GM12878 (cell line): Measurements from ENCODE around the gene GPRC5C. TPM values are rescaled to one million over a fixed set of nuclear protein-coding genes. Genes with fewer than 3 reads are reported as not detected.
A peak's percentile ranks its signal among the peaks of the same experiment; 100 is the strongest.

Source experiments
- ASH2L ChIP-seq: fragments of 300-600, 200-600 bp; sonication (generic); IDR thresholded peaks from 2 replicates; pipeline ENCODE4 v1.6.1; 2017; ENCODE audit warnings: low read depth, mild to moderate bottlenecking, borderline replicate concordance
- ATF2 ChIP-seq: IDR thresholded peaks from 2 replicates; pipeline ENCODE4 v1.6.1; 2012; ENCODE audit warnings: low read length, inconsistent platforms
- BCLAF1 ChIP-seq: fragments of 450-650 bp; IDR thresholded peaks from 2 replicates; pipeline ENCODE4 v1.6.1; 2017; ENCODE audit warnings: antibody characterized with exemption, mild to moderate bottlenecking, moderate library complexity
- BHLHE40 ChIP-seq, 2 experiments: fragments of 450-650 bp in 1 of 2; IDR thresholded peaks; 2 replicates each; pipeline ENCODE4 v1.6.1; 2011 to 2017; ENCODE audit warnings: low read depth in 2 of 2, borderline replicate concordance in 1 of 2, improper control_type of control experiment in 1 of 2, low read length in 1 of 2, mild to moderate bottlenecking in 1 of 2
- CEBPB ChIP-seq, 2 experiments: fragments of 150-350 bp in 1 of 2; IDR thresholded peaks; 2 replicates each; pipeline ENCODE4 v1.6.1; 2012 to 2014; ENCODE audit warnings: low read depth in 2 of 2, low read length in 2 of 2, borderline replicate concordance in 1 of 2, inconsistent platforms in 1 of 2
- E2F4 ChIP-seq: IDR thresholded peaks from 2 replicates; pipeline ENCODE4 v1.6.1; 2012; ENCODE audit warnings: low read depth, low read length, improper control_type of control experiment
- HSF1 ChIP-seq: fragments of 150-350 bp; IDR thresholded peaks from 2 replicates; pipeline ENCODE4 v1.6.1; 2014; ENCODE audit warnings: mild to moderate bottlenecking, low read depth, low read length
- IRF3 ChIP-seq: fragments of 450-650 bp; IDR thresholded peaks from 2 replicates; pipeline ENCODE4 v1.6.1; 2014; ENCODE audit warnings: mild to moderate bottlenecking
- IRF5 ChIP-seq: fragments of 450-650 bp; IDR thresholded peaks from 2 replicates; pipeline ENCODE4 v1.6.1; 2017; ENCODE audit warnings: borderline replicate concordance
- SMAD1 ChIP-seq: fragments of 450-650 bp; IDR thresholded peaks from 2 replicates; pipeline ENCODE4 v1.6.1; 2018; ENCODE audit warnings: mild to moderate bottlenecking, low read depth; ENCODE audit not compliant: partially characterized antibody
- SUZ12 ChIP-seq: fragments of 200-600 bp; sonication (generic); IDR thresholded peaks from one replicate; pipeline ENCODE4 v1.6.1; 2018; ENCODE audit warnings: antibody characterized with exemption, mild to moderate bottlenecking; ENCODE audit not compliant: unreplicated experiment
- TARDBP ChIP-seq: IDR thresholded peaks from 2 replicates; pipeline ENCODE4 v1.6.1; 2016; ENCODE audit warnings: borderline replicate concordance
- ZBTB33 ChIP-seq: fragments of 450-650 bp; IDR thresholded peaks from 2 replicates; pipeline ENCODE4 v1.6.1; 2017; ENCODE audit warnings: mild to moderate bottlenecking
- ZNF24 ChIP-seq: fragments of 450-650 bp; IDR thresholded peaks from 2 replicates; pipeline ENCODE4 v1.6.1; 2017; ENCODE audit warnings: antibody characterized with exemption, mild to moderate bottlenecking
- polyA plus RNA-seq, 11 experiments: library from polyadenylated mRNA; depleted of rRNA in 4 of 11; unstranded in 6 of 11; stranded (reverse) in 5 of 11; fragments of >200 nt; fragmentation: Nextera tagmentation in 4 of 11; fragmentation: Illumina TruSeq in 1 of 11; extraction: Ambion mirVana in 4 of 11; extraction: Trizol in 1 of 11; gene quantifications; 1 replicate in 1 of 11; 2 replicates in 10 of 11; pipeline versions ENCODE4 v1.2.1 to v1.2.3, GENCODE V29; 2011 to 2016; ENCODE audit warnings: inconsistent platforms in 2 of 11, missing spikeins in 2 of 11, low read depth in 1 of 11
- total RNA-seq, 4 experiments: library from RNA; depleted of rRNA in 3 of 4; stranded (reverse); fragments of >200 nt in 3 of 4; fragmentation: Illumina TruSeq in 1 of 4; extraction: Trizol in 1 of 4; gene quantifications; 2 replicates each; pipeline versions ENCODE4 v1.2.1 to v1.2.3, GENCODE V29; 2013 to 2021

Gene GPRC5C
- total and polyA plus RNA-seq, 10 of the 15 experiments (the other 5 are each of a cell fraction or from before 2014, with no cell fraction given): 0.04 to 1.3 (median 0.36) TPM; not detected in 2

- TF ChIP-seq ZBTB33 (no peak), ASH2L (no peak), IRF3 (no peak), E2F4 (no peak), CEBPB (IDR thresholded peaks at IDR 0.05; ENCODE audit: borderline replicate concordance in 1 of 2, low read depth in 2 of 2, low read length in 2 of 2) (no peak), BHLHE40 (IDR thresholded peaks at IDR 0.05; ENCODE audit: borderline replicate concordance in 1 of 2, low read depth in 2 of 2, low read length in 1 of 2) (peak; percentile 20 to 83; a peak in 2 of 4 replicates), ZNF24 (no peak), SUZ12 (no peak), ATF2 (peak; percentile 84), HSF1 (no peak), IRF5 (no peak), TARDBP (no peak), BCLAF1 (no peak), SMAD1 (peak; percentile 95)
These were observed 35.5 kb downstream of the GPRC5C start (continued) for GRCh38 chr17:74467221-74467951.
